ENCODE measurements around the gene PLEKHA7.

PLEKHA7 gene

GRCh38 chr11:16792426-16792825 is 221.8 kb downstream of the PLEKHA7 start:
- TF ChIP-seq TAF1 (IDR thresholded peaks at IDR 0.05; ENCODE audit: borderline replicate concordance, insufficient read depth, low read length) (no peak), FOXP2 (optimal IDR thresholded peaks at IDR 0.05; ENCODE audit: borderline replicate concordance, extremely low read depth, extremely low read length, insufficient read depth) (no peak), SIN3A (IDR thresholded peaks at IDR 0.05; ENCODE audit: borderline replicate concordance, insufficient read depth, low read length) (no peak), POLR2AphosphoS5 (IDR thresholded peaks at IDR 0.05; ENCODE audit: low read depth, low read length) (no peak)
- TF ChIP-seq, protein P1, sequence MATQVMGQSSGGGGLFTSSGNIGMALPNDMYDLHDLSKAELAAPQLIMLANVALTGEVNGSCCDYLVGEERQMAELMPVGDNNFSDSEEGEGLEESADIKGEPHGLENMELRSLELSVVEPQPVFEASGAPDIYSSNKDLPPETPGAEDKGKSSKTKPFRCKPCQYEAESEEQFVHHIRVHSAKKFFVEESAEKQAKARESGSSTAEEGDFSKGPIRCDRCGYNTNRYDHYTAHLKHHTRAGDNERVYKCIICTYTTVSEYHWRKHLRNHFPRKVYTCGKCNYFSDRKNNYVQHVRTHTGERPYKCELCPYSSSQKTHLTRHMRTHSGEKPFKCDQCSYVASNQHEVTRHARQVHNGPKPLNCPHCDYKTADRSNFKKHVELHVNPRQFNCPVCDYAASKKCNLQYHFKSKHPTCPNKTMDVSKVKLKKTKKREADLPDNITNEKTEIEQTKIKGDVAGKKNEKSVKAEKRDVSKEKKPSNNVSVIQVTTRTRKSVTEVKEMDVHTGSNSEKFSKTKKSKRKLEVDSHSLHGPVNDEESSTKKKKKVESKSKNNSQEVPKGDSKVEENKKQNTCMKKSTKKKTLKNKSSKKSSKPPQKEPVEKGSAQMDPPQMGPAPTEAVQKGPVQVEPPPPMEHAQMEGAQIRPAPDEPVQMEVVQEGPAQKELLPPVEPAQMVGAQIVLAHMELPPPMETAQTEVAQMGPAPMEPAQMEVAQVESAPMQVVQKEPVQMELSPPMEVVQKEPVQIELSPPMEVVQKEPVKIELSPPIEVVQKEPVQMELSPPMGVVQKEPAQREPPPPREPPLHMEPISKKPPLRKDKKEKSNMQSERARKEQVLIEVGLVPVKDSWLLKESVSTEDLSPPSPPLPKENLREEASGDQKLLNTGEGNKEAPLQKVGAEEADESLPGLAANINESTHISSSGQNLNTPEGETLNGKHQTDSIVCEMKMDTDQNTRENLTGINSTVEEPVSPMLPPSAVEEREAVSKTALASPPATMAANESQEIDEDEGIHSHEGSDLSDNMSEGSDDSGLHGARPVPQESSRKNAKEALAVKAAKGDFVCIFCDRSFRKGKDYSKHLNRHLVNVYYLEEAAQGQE (IDR thresholded peaks at IDR 0.05; ENCODE audit: insufficient read depth in 1 of 2, low read depth in 2 of 2, low read length in 2 of 2): no peak

DNA sequence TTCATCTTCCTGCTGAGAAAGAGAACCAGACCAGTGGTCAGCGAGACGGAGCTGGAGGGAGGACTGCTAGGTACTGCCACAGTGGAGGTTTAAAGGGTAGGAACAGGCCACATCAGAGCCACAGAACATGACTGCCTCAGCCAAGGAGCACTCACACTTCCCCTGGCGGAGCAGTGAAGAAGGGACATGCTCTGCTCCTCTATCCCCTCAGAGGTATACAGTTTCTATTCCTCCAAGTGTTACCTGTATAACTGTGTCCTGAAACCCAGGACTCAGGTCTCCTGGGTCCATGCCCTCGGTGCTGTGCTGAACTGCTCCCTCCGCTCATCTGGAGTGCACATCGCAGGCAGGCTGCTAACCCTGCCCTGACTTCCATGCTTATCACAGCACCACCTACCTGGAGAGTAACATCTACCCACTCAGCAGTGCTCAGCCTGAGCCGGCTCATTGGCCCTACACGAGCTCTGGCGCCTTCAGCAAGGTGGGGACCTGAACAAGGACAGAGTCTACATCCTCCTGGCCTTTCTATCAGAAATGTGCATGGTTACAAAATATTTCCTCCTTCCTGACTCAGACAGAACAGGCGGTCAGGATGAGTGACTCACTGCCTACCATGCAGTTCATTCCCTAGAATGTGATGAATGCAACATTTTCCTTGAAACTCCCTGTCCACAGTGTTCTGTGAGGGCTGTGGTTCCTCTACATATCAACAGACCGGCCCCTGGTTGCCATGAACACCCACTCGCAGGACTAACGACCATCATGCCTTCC is 222.8 kb downstream of the PLEKHA7 start:
- TF ChIP-seq TAF1 (IDR thresholded peaks at IDR 0.05; ENCODE audit: borderline replicate concordance, insufficient read depth, low read length) (no peak), SIN3A (IDR thresholded peaks at IDR 0.05; ENCODE audit: borderline replicate concordance, insufficient read depth, low read length) (no peak), POLR2AphosphoS5 (IDR thresholded peaks at IDR 0.05; ENCODE audit: low read depth, low read length) (no peak), FOXP2 (optimal IDR thresholded peaks at IDR 0.05; ENCODE audit: borderline replicate concordance, extremely low read depth, extremely low read length, insufficient read depth) (no peak)
- TF ChIP-seq, protein P1 (IDR thresholded peaks at IDR 0.05; ENCODE audit: insufficient read depth in 1 of 2, low read depth in 2 of 2, low read length in 2 of 2): no peak

- no peak for TF ChIP-seq SIN3A (IDR thresholded peaks at IDR 0.05; ENCODE audit: borderline replicate concordance, insufficient read depth, low read length)
- TF ChIP-seq TAF1 (IDR thresholded peaks at IDR 0.05; ENCODE audit: borderline replicate concordance, insufficient read depth, low read length): no peak
- TF ChIP-seq POLR2AphosphoS5 (IDR thresholded peaks at IDR 0.05; ENCODE audit: low read depth, low read length): no peak
- TF ChIP-seq, protein P1 (IDR thresholded peaks at IDR 0.05; ENCODE audit: insufficient read depth in 1 of 2, low read depth in 2 of 2, low read length in 2 of 2): no peak
- TF ChIP-seq FOXP2 (optimal IDR thresholded peaks at IDR 0.05; ENCODE audit: borderline replicate concordance, extremely low read depth, extremely low read length, insufficient read depth): no peak
These were observed 223.6 kb downstream of the PLEKHA7 start for GRCh38 chr11:16790486-16791190.

DNA sequence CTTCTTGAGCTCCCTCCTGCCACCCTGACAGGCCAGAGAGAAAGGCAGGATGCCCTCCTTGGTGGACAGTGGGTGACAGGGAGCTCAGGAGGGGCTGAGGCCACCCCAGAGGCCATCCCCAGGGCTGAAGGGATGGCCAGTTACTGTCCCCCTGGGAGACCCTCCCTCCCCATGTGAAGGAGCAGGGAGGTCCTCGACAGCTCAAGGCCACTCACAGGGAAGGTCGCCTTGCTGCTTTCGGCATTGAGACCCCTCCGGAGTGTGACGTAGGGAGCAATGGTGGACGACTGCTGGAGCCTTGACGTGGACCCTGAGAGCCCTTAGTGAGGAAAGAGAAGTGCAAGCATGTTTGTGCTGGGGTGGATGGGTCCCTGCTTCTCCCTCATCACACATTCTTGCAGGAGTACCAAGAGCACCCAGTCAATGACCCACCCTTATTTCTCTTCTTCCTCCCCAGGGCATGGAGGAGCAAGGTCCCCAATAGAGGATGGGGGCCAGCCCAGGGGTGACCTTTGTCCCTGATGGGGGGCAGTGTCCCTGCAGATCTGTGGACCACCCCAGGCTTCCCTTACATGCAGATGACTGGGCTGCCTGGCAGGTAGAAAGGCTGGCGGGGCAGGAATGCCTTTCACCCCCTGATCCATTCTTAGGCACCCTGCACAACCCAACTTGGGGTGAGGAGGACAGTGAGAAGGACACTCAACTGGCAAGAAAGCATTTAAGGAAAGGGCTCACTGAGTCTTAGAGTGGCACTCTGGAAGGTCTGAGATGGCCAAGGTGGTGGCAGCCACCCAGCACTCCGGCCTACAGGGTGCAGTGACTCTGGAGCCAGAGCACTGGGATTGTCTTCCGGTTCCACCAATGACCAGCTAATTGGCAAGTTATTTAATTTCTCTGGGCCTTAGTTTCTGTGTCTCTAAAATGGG is 224.4 kb downstream of the PLEKHA7 start:
- TF ChIP-seq, protein P1 (IDR thresholded peaks at IDR 0.05; ENCODE audit: insufficient read depth in 1 of 2, low read depth in 2 of 2, low read length in 2 of 2): no peak

Measured in PFSK-1 (cell line).